HFF-Myc (cell line): ENCODE measurements around the gene GABBR2.

Source experiments
- DNase-seq: peaks from one replicate; pipeline ENCODE4 v3.0.0-alpha.2; 2011; ENCODE audit warnings: low read depth; ENCODE audit errors: extremely low read depth
- H3K4me3 ChIP-seq: replicated peaks from 2 replicates; pipeline ENCODE4 v1.5.1; 2011; ENCODE audit warnings: low read depth, mild to moderate bottlenecking, control low read depth, low read length
- CTCF ChIP-seq: IDR thresholded peaks from 2 replicates; pipeline ENCODE4 v1.5.1; 2012; ENCODE audit warnings: mild to moderate bottlenecking, low read depth, low read length, control low read depth; ENCODE audit errors: missing control alignments

The GABBR2 gene

GRCh38 chr9:98610211-98610610, 98.5 kb downstream of the GABBR2 start:
- DNase-seq, result no peak
- H3K4me3 ChIP-seq, result no peak overlapping the region
- TF ChIP-seq CTCF, result no peak

DNA sequence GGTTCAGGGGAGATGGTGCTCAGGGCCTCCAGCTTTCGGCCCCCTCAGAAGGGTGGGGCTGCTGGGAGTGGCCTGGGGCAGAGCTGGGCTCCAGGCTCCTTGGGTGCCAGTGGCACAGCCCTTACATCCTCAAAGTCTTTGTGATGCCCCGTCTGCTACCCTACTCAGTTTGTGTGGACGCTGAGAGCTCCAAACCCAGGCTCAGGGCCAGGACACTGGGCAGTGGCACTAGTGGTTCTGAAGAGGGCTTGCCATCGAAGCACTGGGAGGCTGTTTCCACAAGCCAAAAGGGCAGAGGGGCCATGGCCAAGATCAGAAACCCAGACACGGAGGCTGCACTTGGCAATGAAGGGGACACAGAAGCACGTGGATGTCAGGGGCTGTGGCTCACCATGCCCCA, 99.1 kb downstream of the GABBR2 start:
- DNase-seq, result no peak
- H3K4me3 ChIP-seq, result no peak overlapping the region
- TF ChIP-seq CTCF, result no peak

DNA sequence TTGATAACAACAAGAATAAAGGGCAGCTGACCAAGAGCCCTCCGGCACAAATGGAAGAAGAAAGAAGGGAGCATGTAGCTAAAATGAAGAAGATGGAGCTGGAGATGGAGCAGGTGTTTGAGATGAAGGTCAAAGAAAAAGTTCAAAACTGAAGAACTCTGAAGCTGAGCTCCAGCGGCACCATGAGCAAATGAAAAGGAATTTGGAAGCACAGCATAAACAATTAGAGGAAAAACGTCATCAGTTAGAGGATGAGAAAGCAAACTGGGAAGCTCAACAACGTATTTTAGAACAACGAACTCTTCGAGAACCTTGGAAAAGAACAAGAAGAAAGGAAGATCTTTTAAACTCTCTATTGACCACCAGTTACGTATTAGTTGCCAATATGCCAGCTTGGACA, 100.9 kb downstream of the GABBR2 start:
- H3K4me3 ChIP-seq, result no peak overlapping the region
- TF ChIP-seq CTCF, result no peak
- no peak for DNase-seq

- TF ChIP-seq CTCF, result no peak
- no peak for DNase-seq
- no peak overlapping the region for H3K4me3 ChIP-seq
These were observed 101.6 kb downstream of the GABBR2 start for GRCh38 chr9:98607152-98607551.

DNA sequence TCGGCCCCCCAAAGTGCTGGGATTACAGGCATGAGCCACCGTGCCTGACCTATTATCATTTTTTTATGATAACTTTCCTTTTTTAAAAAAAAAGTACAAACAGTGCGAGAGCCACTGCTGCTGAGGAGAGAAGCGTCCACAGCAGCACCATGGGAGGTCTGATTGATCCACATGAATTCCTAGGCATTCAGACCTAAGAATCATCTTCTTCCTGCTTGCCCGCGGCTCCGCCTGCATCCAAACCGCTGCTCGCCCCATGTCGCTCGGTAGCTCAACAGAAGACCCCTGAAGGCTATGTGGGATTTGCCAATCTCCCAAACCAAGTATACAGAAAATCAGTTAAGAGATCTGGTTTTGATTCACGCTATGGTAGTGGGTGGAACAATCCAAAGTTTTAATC, 102.0 kb downstream of the GABBR2 start:
- no peak overlapping the region for H3K4me3 ChIP-seq
- no peak for TF ChIP-seq CTCF
- no peak for DNase-seq

DNA sequence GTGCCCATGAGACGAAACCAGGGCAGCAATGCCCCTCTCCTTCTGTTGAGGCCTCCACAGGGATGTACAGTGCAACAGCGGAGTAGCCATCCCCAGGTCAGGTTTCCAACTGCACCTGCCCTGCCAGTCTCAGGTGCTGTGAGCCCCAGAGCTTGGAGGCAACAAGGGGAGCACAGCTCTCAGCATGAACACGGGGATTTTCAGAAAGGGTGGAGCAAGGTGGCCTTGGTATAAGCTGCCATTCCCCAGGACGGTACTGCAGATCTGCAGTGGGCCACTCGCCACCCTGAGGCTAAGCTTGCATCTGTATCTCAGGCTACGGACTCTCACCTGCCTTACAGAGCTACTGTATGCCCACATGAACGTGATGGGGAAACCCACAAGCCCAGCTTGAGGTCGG, 103.6 kb downstream of the GABBR2 start:
- TF ChIP-seq CTCF, result no peak
- no peak for DNase-seq
- no peak overlapping the region for H3K4me3 ChIP-seq

DNA sequence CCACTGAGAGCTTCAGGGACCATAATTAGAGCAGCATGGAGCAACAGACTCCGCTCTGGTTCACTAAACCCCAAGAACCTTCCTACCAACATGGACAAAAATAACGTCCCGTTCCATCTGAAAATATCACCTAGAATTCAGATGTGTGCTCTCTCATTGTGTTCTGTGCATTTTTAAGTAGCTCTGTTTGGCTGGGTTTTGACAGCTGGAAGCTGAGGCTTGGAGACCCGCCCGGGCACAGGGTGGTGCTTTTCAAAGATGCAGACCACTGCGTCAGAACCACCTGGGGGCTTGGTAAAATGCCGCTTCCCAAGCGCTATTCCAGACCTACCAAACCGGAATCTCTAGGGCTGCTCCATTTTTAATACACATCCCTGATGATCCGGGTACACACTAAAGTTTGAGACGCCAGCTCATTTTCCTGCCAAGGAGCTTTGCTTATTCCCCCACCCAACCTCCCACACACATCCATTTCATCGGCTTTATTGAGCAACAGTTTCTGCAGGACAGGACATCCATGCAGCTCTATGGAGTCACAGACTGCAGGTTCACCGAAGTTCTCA, 104.8 kb downstream of the GABBR2 start:
- TF ChIP-seq CTCF, result no peak
- DNase-seq, result no peak

More for the DNA sequence above, 104.8 kb downstream of the GABBR2 start:
- H3K4me3 ChIP-seq, result no peak overlapping the region
